Keratinocyte (primary cell): ENCODE measurements around the gene JAKMIP1. TPM values are rescaled to one million over a fixed set of nuclear protein-coding genes. Genes with fewer than 3 reads are reported as not detected.

Experiments used
- DNase-seq: peaks from one replicate; pipeline ENCODE4 v3.0.0-alpha.2; 2011; ENCODE audit warnings: low read depth, missing footprints, low spot score
- FAIRE-seq: peaks from 2 replicates; lab custom pipeline; 2011; peaks lifted over from hg19 to GRCh38; lab: Jason Lieb, UNC
- H2AFZ ChIP-seq: 2 replicates; pipeline ENCODE4 v1.6.0; 2012; ENCODE audit warnings: low read length, control low read depth, inconsistent platforms; ENCODE audit not compliant: control insufficient read depth
- H3K27ac ChIP-seq: 2 replicates; pipeline ENCODE4 v1.5.1; 2011; ENCODE audit warnings: low read length; ENCODE audit not compliant: control insufficient read depth, insufficient read depth
- H3K27me3 ChIP-seq: 3 replicates; pipeline ENCODE4 v1.6.0; 2011; ENCODE audit warnings: low read length; ENCODE audit not compliant: control insufficient read depth, insufficient read depth; ENCODE audit errors: extremely low read depth
- H3K36me3 ChIP-seq, 2 experiments: 2 replicates in 1 of 2; 3 replicates in 1 of 2; pipeline ENCODE4 v1.5.1; 2011; ENCODE audit warnings: low read length in 2 of 2, mild to moderate bottlenecking in 1 of 2; ENCODE audit not compliant: control insufficient read depth in 2 of 2, insufficient read depth in 2 of 2; ENCODE audit errors: extremely low read depth in 1 of 2
- H3K4me1 ChIP-seq: 3 replicates; pipeline ENCODE4 v1.5.1; 2011; ENCODE audit warnings: low read length; ENCODE audit not compliant: control insufficient read depth, insufficient read depth; ENCODE audit errors: extremely low read depth
- H3K4me2 ChIP-seq: 3 replicates; pipeline ENCODE4 v1.6.0; 2011; ENCODE audit warnings: low read depth, low read length; ENCODE audit not compliant: control insufficient read depth, insufficient read depth; ENCODE audit errors: extremely low read depth
- H3K4me3 ChIP-seq, 3 experiments: fragments of 200-600 bp in 1 of 3; sonication (generic) in 1 of 3; 2 replicates in 2 of 3; 3 replicates in 1 of 3; pipeline ENCODE4 v1.5.1; 2011 to 2016; ENCODE audit warnings: low read length in 3 of 3, mild to moderate bottlenecking in 3 of 3, control low read depth in 2 of 3, inconsistent platforms in 1 of 3, low read depth in 1 of 3, mixed read lengths in 1 of 3, mixed run types in 1 of 3, moderate library complexity in 1 of 3; ENCODE audit not compliant: control insufficient read depth in 2 of 3, insufficient read depth in 2 of 3; ENCODE audit errors: extremely low read depth in 1 of 3
- H3K79me2 ChIP-seq: 2 replicates; pipeline ENCODE4 v1.6.0; 2012; ENCODE audit warnings: low read length; ENCODE audit not compliant: control insufficient read depth, insufficient read depth
- H3K9ac ChIP-seq: 3 replicates; pipeline ENCODE4 v1.6.0; 2011; ENCODE audit warnings: low read length; ENCODE audit not compliant: control insufficient read depth, insufficient read depth; ENCODE audit errors: extremely low read depth
- H3K9me1 ChIP-seq: 3 replicates; pipeline ENCODE4 v1.6.0; 2011; ENCODE audit warnings: low read length; ENCODE audit not compliant: control insufficient read depth, insufficient read depth; ENCODE audit errors: extremely low read depth
- H3K9me3 ChIP-seq: 2 replicates; pipeline ENCODE4 v1.5.1; 2012; ENCODE audit warnings: low read depth, low read length; ENCODE audit not compliant: control insufficient read depth
- H4K20me1 ChIP-seq: 3 replicates; pipeline ENCODE4 v1.6.0; 2011; ENCODE audit warnings: low read length; ENCODE audit not compliant: control insufficient read depth, insufficient read depth; ENCODE audit errors: extremely low read depth
- CTCF ChIP-seq, 3 experiments: IDR thresholded peaks in 1 of 3; conservative IDR thresholded peaks in 1 of 3; optimal IDR thresholded peaks in 1 of 3; 2 replicates in 2 of 3; 3 replicates in 1 of 3; pipeline versions ENCODE3 to v1.5.1; 2011; ENCODE audit warnings: low read length in 3 of 3, mild to moderate bottlenecking in 3 of 3, moderate library complexity in 2 of 3, control low read depth in 1 of 3, inconsistent platforms in 1 of 3; ENCODE audit not compliant: insufficient read depth in 2 of 3; ENCODE audit errors: extremely low read depth in 1 of 3
- EZH2 ChIP-seq: IDR thresholded peaks from one replicate; pipeline ENCODE4 v1.6.1; 2012; ENCODE audit warnings: inconsistent platforms, mild to moderate bottlenecking, low read length, moderate library complexity
- dilution Hi-C: fragments of 300-500 bp; cut with MboI; formaldehyde crosslinking; loops from one replicate; pipeline ENCODE4 v1.7.0; 2020; ENCODE audit warnings: low sequenced_read_pairs; ENCODE audit not compliant: extremely low pct_ligation_motif_present
- polyA plus RNA-seq, 5 experiments: library from polyadenylated mRNA; depleted of rRNA in 3 of 5; stranded (reverse) in 3 of 5; stranded (forward) in 1 of 5; unstranded in 1 of 5; fragments of >200 nt; gene quantifications; 1 replicate in 1 of 5; 2 replicates in 3 of 5; 3 replicates in 1 of 5; pipeline versions ENCODE4 v1.2.1 to v1.2.3, GENCODE V29; 2011 to 2012; ENCODE audit warnings: missing spikeins in 2 of 5, low read depth in 1 of 5, low replicate concordance in 1 of 5

Gene JAKMIP1
- polyA plus RNA-seq, 1 donor (not counting 4 experiments of a cell fraction or from before 2014, with no cell fraction given): not detected

- H3K9me3 ChIP-seq: no peaks in the 10 kb centered on the region
- no peaks in the 10 kb centered on the region for H3K27me3 ChIP-seq
- no peaks in the 10 kb centered on the region for H3K4me1 ChIP-seq
- H3K4me3 ChIP-seq: no peak overlapping the region
- no peaks in the 10 kb centered on the region for H4K20me1 ChIP-seq
- H3K27ac ChIP-seq: no peak overlapping the region
- dilution Hi-C loops: no loop called here
- H2AFZ ChIP-seq: no peak overlapping the region
- H3K9me1 ChIP-seq: no peaks in the 10 kb centered on the region
- no peaks in the 10 kb centered on the region for H3K36me3 ChIP-seq
- no peak for TF ChIP-seq CTCF (optimal IDR thresholded peaks at IDR 0.05 in 1 of 3, IDR thresholded peaks at IDR 0.05 in 1 of 3, conservative IDR thresholded peaks at IDR 0.05 in 1 of 3; ENCODE audit: extremely low read depth in 1 of 3, insufficient read depth in 2 of 3, low read length in 3 of 3)
- TF ChIP-seq EZH2: no peak
- no peak overlapping the region for H3K4me2 ChIP-seq
- H3K79me2 ChIP-seq: no peaks in the 10 kb centered on the region
- no peak overlapping the region for H3K9ac ChIP-seq
- no peak for DNase-seq
- FAIRE-seq: no peak
Observed at GRCh38 chr4:6228158-6229067, 28.1 kb upstream of the JAKMIP1 start.

DNA sequence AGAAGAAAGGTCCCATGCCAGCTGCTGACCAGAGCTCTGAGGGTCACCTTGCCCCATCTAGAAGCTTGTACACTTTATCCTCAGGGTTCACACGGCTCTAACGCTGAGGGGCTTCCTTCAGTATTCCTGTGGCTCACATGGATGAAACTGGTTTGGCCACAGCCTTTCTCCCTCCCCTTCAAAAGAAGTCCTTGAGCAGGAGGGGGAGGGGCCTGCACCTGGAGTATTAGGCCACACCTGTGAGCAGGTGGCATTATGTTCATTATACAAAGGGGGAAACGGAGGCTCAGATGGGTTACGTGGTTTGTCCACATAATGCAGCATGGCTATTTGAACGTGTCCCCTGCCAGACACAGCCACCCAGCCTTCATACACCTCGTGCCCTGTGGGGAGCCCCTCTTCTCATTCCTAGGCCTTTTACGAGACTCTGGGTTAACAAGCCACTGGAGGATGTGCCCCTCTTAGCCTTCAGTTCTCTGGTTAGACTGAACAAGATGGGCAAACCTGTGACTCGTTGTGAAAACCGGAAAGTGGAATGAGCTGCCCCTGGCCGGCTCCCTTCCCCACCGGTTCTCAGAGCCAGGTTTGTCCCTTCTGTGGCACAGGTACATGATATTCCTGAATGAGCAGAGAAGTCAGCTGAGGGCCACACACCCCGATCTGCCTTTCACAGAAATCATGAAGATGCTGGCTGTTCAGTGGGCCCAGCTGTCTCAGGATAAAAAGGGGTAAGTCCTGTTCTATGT lies 27.2 kb upstream of the JAKMIP1 start:
- Histone ChIP-seq H3K9me3 (no peaks in the 10 kb centered on the region), H3K9me1 (no peaks in the 10 kb centered on the region), H3K27ac (no peak overlapping the region), H3K4me2 (no peak overlapping the region), H3K9ac (no peak overlapping the region), H3K79me2 (no peaks in the 10 kb centered on the region), H3K4me3 (no peak overlapping the region), H4K20me1 (no peaks in the 10 kb centered on the region), H3K36me3 (no peaks in the 10 kb centered on the region), H2AFZ (no peak overlapping the region), H3K27me3 (peaks cover 4% of the 10 kb centered on the region), H3K4me1 (no peaks in the 10 kb centered on the region)
- dilution Hi-C loops: no loop called here
- DNase-seq: no peak
- FAIRE-seq: no peak
- no peak for TF ChIP-seq CTCF (optimal IDR thresholded peaks at IDR 0.05 in 1 of 3, IDR thresholded peaks at IDR 0.05 in 1 of 3, conservative IDR thresholded peaks at IDR 0.05 in 1 of 3; ENCODE audit: extremely low read depth in 1 of 3, insufficient read depth in 2 of 3, low read length in 3 of 3)
- no peak for TF ChIP-seq EZH2
